A549 (cell line): Measurements from ENCODE around the gene LMF1. TPM values are rescaled to one million over a fixed set of nuclear protein-coding genes. Genes with fewer than 3 reads are reported as not detected.

ENCODE experiments used
- ATAC-seq, 2 experiments: fragments of 200-7000 bp in 1 of 2; fragments of >200 bp in 1 of 2; cut with Nextera tagmentation in 1 of 2; cut with Tn5 transposase in 1 of 2; 3 replicates each; pipeline versions ENCODE4 v1.8.0 to v1.9.1; 2018 to 2020; ENCODE audit warnings: mild to moderate bottlenecking in 1 of 2, moderate library complexity in 1 of 2
- CTCF ChIA-PET: fragments of 300-600 bp; sonication (Branson Sonifier 250); formaldehyde crosslinking; extraction: SDS; loops from one replicate; lab custom pipeline; 2021; ENCODE audit warnings: antibody characterized with exemption, inconsistent platforms; lab: Yijun Ruan, JAX
- POLR2A ChIA-PET: fragments of 350-600 bp; formaldehyde crosslinking; extraction: SDS; loops from one replicate; lab custom pipeline; 2021; ENCODE audit warnings: antibody characterized with exemption, inconsistent platforms; lab: Yijun Ruan, JAX
- DNase-seq, 2 experiments: peaks; one replicate each; pipeline versions ENCODE4 v3.0.0 to v3.0.0-alpha.2; 2011 to 2016; ENCODE audit warnings: low read depth in 1 of 2, low spot score in 1 of 2
- FAIRE-seq: peaks from 2 replicates; lab custom pipeline; 2011; peaks lifted over from hg19 to GRCh38; lab: Jason Lieb, UNC
- H3K27ac ChIP-seq, 2 experiments: fragments of >200 bp; sonication (Bioruptor Twin); formaldehyde crosslinking; 3 replicates each; pipeline ENCODE4 v1.5.1; 2016 to 2017
- H3K4me1 ChIP-seq: fragments of >200 bp; sonication (Bioruptor Twin); formaldehyde crosslinking; 3 replicates; pipeline ENCODE4 v1.6.1; 2016
- H3K4me2 ChIP-seq: fragments of >200 bp; sonication (Bioruptor Twin); formaldehyde crosslinking; 3 replicates; pipeline ENCODE4 v1.6.1; 2016
- H3K4me3 ChIP-seq: fragments of >200 bp; sonication (Bioruptor Twin); formaldehyde crosslinking; 3 replicates; pipeline ENCODE4 v1.5.1; 2016
- H3K9me3 ChIP-seq: fragments of >200 bp; sonication (Bioruptor Twin); formaldehyde crosslinking; 3 replicates; pipeline ENCODE4 v1.6.1; 2016
- BHLHE40 ChIP-seq: IDR thresholded peaks from 2 replicates; pipeline ENCODE4 v1.6.1; 2012; ENCODE audit warnings: low read depth, low read length, inconsistent platforms
- CBX2 ChIP-seq: fragments of 200-600 bp; sonication (generic); IDR thresholded peaks from 2 replicates; pipeline ENCODE4 v1.6.1; 2016; ENCODE audit warnings: low read depth, mild to moderate bottlenecking, borderline replicate concordance
- E2F6 ChIP-seq: IDR thresholded peaks from 2 replicates; pipeline ENCODE4 v1.6.1; 2012; ENCODE audit warnings: low read depth, borderline replicate concordance
- EHF ChIP-seq: fragments of 250-450 bp; sonication (Bioruptor Pico); IDR thresholded peaks from 2 replicates; pipeline ENCODE4 v1.5.0; 2020; ENCODE audit warnings: mild to moderate bottlenecking
- FOSL2 ChIP-seq, 2 experiments: fragments of 450-650 bp in 1 of 2; fragments of >200 bp in 1 of 2; sonication (Bioruptor Twin) in 1 of 2; formaldehyde crosslinking; IDR thresholded peaks; 2 replicates each; pipeline versions ENCODE4 v1.5.0 to v1.6.1; 2016 to 2020; ENCODE audit warnings: mild to moderate bottlenecking in 1 of 2, moderate library complexity in 1 of 2
- GATA3 ChIP-seq: IDR thresholded peaks from 2 replicates; pipeline ENCODE4 v1.6.1; 2012; ENCODE audit warnings: borderline replicate concordance
- HOXB5 ChIP-seq: fragments of 250-450 bp; sonication (Bioruptor Pico); IDR thresholded peaks from 2 replicates; pipeline ENCODE4 v1.5.0; 2020; ENCODE audit warnings: mild to moderate bottlenecking, moderate library complexity
- JUN ChIP-seq, 2 experiments: fragments of >200 bp; sonication (Bioruptor Twin); formaldehyde crosslinking; IDR thresholded peaks; 2 replicates in 1 of 2; 3 replicates in 1 of 2; pipeline ENCODE4 v1.6.1; 2016 to 2017
- NFE2L2 ChIP-seq: fragments of 150-350 bp; conservative IDR thresholded peaks from 2 replicates; pipeline ENCODE4 v1.6.1; 2014; ENCODE audit warnings: low read length
- PHF8 ChIP-seq: fragments of 200-600 bp; sonication (generic); IDR thresholded peaks from 2 replicates; pipeline ENCODE4 v1.6.1; 2016; ENCODE audit warnings: low read depth, mild to moderate bottlenecking, antibody characterized with exemption, moderate library complexity, borderline replicate concordance
- POLR2A ChIP-seq: IDR thresholded peaks from 2 replicates; pipeline ENCODE4 v1.6.1; 2012; ENCODE audit warnings: mild to moderate bottlenecking, low read length
- RCOR1 ChIP-seq: fragments of 150-350 bp; IDR thresholded peaks from 2 replicates; pipeline ENCODE4 v1.6.1; 2014; ENCODE audit warnings: antibody characterized with exemption, low read length, low read depth
- RNF2 ChIP-seq: fragments of 200-600 bp; sonication (generic); IDR thresholded peaks from 2 replicates; pipeline ENCODE4 v1.6.1; 2016; ENCODE audit warnings: low read depth, mild to moderate bottlenecking, antibody characterized with exemption, moderate library complexity, borderline replicate concordance
- TFCP2L1 ChIP-seq: fragments of 250-450 bp; sonication (Bioruptor Pico); IDR thresholded peaks from 2 replicates; pipeline ENCODE4 v1.5.0; 2021; ENCODE audit warnings: mild to moderate bottlenecking
- TP53 ChIP-seq: fragments of 250-450 bp; sonication (Bioruptor Pico); IDR thresholded peaks from 2 replicates; pipeline ENCODE4 v1.5.0; 2021; ENCODE audit warnings: mild to moderate bottlenecking, moderate library complexity
- ZFP36 ChIP-seq: fragments of 450-650 bp; IDR thresholded peaks from 2 replicates; pipeline ENCODE4 v1.6.1; 2014; ENCODE audit warnings: borderline replicate concordance; ENCODE audit not compliant: partially characterized antibody
- ZNF302 ChIP-seq: fragments of 250-450 bp; sonication (Bioruptor Pico); IDR thresholded peaks from 2 replicates; pipeline ENCODE4 v1.9.0; 2021; ENCODE audit warnings: inconsistent platforms, mild to moderate bottlenecking, moderate library complexity
- ZSCAN20 ChIP-seq: fragments of 250-450 bp; sonication (Bioruptor Pico); IDR thresholded peaks from 2 replicates; pipeline ENCODE4 v1.8.0; 2022; ENCODE audit warnings: mild to moderate bottlenecking, moderate library complexity
- WGBS: methylation state at CpG from one replicate; pipeline ENCODE4 v1.1.6; 2017; ENCODE audit errors: missing lambda C conversion rate; 5-methylcytosine and 5-hydroxymethylcytosine counted together
- polyA plus RNA-seq, 4 experiments: library from polyadenylated mRNA; depleted of rRNA in 3 of 4; stranded (reverse); fragments of >200 nt; fragmentation: RNase III in 1 of 4; extraction: RNeasy Plus Mini Kit Qiagen cat#74134 plus additional on column Dnase treatment in 1 of 4; gene quantifications; 2 replicates in 3 of 4; 3 replicates in 1 of 4; pipeline ENCODE4 v1.2.3, GENCODE V29; 2011 to 2017
- TF ChIP-seq, protein P1 (sequence below): fragments of >200 bp; sonication (Bioruptor Twin); formaldehyde crosslinking; IDR thresholded peaks from 2 replicates; pipeline ENCODE4 v1.6.1; 2016
- TF ChIP-seq, protein P2 (sequence below): fragments of 200-600 bp; sonication (generic); IDR thresholded peaks from 2 replicates; pipeline ENCODE4 v1.6.1; 2016; ENCODE audit warnings: antibody characterized with exemption, mild to moderate bottlenecking, moderate library complexity

The LMF1 gene
- polyA plus RNA-seq, 2 of the 4 experiments (the other 2 are of a cell fraction): 8.8 to 10.9 TPM

DNA sequence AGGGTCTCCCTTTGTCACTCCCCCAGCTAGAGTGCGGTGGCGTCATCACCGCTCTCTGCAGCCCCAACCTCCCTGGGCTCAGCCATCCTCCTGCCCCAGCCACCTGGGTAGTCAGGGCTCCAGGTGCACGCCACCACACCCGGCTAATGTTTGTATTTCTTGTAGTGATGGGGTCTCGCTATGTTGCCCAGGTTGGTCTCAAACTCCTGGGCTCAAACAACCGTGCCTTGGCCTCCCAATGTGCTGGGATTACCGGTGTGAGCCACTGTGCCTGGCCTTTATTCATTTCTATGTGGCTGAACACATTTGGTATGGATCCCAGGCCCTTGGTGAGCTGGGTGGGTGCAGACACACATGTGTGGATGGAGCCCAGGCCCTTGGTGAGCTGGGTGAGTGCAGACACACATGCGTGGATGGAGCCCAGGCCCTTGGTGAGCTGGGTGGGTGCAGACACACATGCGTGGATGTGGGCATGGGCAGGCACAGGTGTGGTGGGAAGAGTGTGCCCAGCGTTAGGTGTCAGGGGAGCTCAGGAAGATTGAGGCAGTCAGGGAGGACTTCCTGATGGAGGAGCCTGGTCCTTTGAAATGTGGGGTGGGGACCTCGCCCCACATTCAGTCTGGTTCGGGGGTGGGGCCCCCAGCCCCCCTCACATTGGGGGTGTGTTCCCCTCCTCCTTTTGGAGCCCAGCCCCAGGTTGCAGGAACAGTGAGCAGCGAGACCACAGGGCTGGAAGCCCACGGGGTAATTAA lies 47.8 kb upstream of the LMF1 start:
- Histone ChIP-seq H3K4me1 (no peaks in the 10 kb centered on the region), H3K9me3 (no peaks in the 10 kb centered on the region), H3K4me3 (no peak overlapping the region), H3K4me2 (no peak overlapping the region), H3K27ac (no peak overlapping the region)
- TF ChIP-seq NFE2L2 (no peak), RCOR1 (no peak), ZFP36 (peak; percentile 17), BHLHE40 (no peak), HOXB5 (no peak), GATA3 (no peak), TFCP2L1 (CRISPR knock-in tag) (no peak)
- CTCF ChIA-PET: interaction anchor here (0.7 to 1.3 kb wide), 6 partner anchors 21 to 277 kb away, joined by 3 to 5 read pairs (median 3); no protein-coding TSS in a partner anchor
- no peak for FAIRE-seq
- no peak for DNase-seq
- ATAC-seq: no peak
- WGBS: 72% methylated on average over 13 of the region's 15 CpGs
- POLR2A ChIA-PET: no interaction called here

- no peaks in the 10 kb centered on the region for H3K4me1 ChIP-seq
- no peak overlapping the region for H3K4me3 ChIP-seq
- POLR2A ChIA-PET: no interaction called here
- ATAC-seq: no peak
- no peak overlapping the region for H3K4me2 ChIP-seq
- H3K9me3 ChIP-seq: no peaks in the 10 kb centered on the region
- no peak for TF ChIP-seq RCOR1
- TF ChIP-seq CBX2: no peak
- TF ChIP-seq, protein P1, sequence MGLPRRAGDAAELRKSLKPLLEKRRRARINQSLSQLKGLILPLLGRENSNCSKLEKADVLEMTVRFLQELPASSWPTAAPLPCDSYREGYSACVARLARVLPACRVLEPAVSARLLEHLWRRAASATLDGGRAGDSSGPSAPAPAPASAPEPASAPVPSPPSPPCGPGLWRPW: no peak
- no peak for TF ChIP-seq ZNF302 (CRISPR knock-in tag)
- no peak for TF ChIP-seq RNF2
- no peak for TF ChIP-seq ZFP36
- no peak for TF ChIP-seq POLR2A
- no peak for TF ChIP-seq EHF (CRISPR knock-in tag)
- TF ChIP-seq FOSL2 (IDR thresholded peaks at IDR 0.05): no peak
- TF ChIP-seq FOSL2 (CRISPR knock-in tag; IDR thresholded peaks at IDR 0.05): no peak
- TF ChIP-seq PHF8: no peak
- no peak for TF ChIP-seq ZSCAN20 (CRISPR knock-in tag)
- TF ChIP-seq TFCP2L1 (CRISPR knock-in tag): no peak
- no peak for TF ChIP-seq TP53 (CRISPR knock-in tag)
- no peak for TF ChIP-seq E2F6
- TF ChIP-seq JUN (IDR thresholded peaks at IDR 0.05): no peak
- TF ChIP-seq, protein P2, sequence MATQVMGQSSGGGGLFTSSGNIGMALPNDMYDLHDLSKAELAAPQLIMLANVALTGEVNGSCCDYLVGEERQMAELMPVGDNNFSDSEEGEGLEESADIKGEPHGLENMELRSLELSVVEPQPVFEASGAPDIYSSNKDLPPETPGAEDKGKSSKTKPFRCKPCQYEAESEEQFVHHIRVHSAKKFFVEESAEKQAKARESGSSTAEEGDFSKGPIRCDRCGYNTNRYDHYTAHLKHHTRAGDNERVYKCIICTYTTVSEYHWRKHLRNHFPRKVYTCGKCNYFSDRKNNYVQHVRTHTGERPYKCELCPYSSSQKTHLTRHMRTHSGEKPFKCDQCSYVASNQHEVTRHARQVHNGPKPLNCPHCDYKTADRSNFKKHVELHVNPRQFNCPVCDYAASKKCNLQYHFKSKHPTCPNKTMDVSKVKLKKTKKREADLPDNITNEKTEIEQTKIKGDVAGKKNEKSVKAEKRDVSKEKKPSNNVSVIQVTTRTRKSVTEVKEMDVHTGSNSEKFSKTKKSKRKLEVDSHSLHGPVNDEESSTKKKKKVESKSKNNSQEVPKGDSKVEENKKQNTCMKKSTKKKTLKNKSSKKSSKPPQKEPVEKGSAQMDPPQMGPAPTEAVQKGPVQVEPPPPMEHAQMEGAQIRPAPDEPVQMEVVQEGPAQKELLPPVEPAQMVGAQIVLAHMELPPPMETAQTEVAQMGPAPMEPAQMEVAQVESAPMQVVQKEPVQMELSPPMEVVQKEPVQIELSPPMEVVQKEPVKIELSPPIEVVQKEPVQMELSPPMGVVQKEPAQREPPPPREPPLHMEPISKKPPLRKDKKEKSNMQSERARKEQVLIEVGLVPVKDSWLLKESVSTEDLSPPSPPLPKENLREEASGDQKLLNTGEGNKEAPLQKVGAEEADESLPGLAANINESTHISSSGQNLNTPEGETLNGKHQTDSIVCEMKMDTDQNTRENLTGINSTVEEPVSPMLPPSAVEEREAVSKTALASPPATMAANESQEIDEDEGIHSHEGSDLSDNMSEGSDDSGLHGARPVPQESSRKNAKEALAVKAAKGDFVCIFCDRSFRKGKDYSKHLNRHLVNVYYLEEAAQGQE: no peak
- TF ChIP-seq, all 56 proteins: peak for 0
- H3K27ac ChIP-seq: no peak overlapping the region
- no peak for DNase-seq
- no peak for FAIRE-seq
- CTCF ChIA-PET: interaction anchor here (0.9 kb wide), 1 partner anchor 41 kb away, joined by 5 read pairs; no protein-coding TSS in a partner anchor
- 77% methylated on average over 19 of the region's 22 CpGs for WGBS
Measured at GRCh38 chr16:1014771-1015495, 44.1 kb upstream of the LMF1 start.
